HG03469 (cell line): ENCODE data around the gene COMMD3.
A peak's percentile ranks its signal among the peaks of the same experiment; 100 is the strongest.

ENCODE experiments used
- ATAC-seq: cut with Tn5 transposase; IDR thresholded peaks from one replicate; pipeline ENCODE4 v1.9.1; 2021; ENCODE audit warnings: mild to moderate bottlenecking, moderate library complexity, moderate number of reproducible peaks; ENCODE audit not compliant: unreplicated experiment

The COMMD3 gene

GRCh38 chr10:22365233-22365632 is 49.0 kb downstream of the COMMD3 start:
- ATAC-seq, result peak; percentile 55

- no peak for ATAC-seq
These were observed 49.7 kb downstream of the COMMD3 start for GRCh38 chr10:22365644-22366434.

- ATAC-seq, result no peak
These were observed 50.2 kb downstream of the COMMD3 start for GRCh38 chr10:22366435-22366703.

DNA sequence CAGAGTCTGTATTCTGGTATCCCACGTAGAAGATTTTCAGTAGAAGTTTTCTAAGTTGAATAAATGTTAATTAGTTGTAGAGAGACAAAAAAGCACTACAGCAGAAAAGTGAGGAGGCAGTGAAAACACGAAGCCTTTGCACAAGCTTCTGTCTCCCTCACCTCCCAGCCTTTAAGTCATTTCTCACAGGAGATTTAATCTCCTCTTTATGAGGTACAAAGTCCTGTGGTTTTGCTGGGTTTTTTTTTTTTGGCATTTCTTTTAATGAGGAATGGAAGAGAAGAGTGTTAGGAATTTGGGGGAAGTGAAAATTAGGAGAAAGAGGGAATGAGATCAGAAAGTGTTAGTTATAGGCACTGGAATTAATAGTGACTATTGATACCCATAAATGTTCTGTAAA is 50.6 kb downstream of the COMMD3 start:
- no peak for ATAC-seq

- no peak for ATAC-seq
These were observed 51.3 kb downstream of the COMMD3 start for GRCh38 chr10:22367471-22367870.

GRCh38 chr10:22368402-22368801 is 52.2 kb downstream of the COMMD3 start:
- no peak for ATAC-seq

DNA sequence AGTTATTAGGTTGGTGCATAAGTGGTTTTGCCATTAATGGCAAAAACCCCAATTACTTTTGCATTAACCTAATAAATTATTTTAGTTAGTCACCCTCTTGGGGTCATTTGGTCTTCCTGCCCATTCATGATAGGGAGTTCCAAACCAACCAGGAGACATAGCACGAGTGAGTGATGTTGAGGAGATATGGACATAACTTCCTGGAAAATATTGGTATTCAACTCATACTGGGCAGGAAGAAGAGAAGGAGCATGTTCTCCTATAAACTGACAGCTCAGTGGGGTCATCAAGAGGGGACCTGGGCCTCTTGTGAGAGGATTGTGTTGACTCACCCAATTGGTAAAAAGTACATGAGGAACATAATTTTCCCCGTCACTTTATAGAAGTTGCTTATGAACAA is 52.8 kb downstream of the COMMD3 start:
- no peak for ATAC-seq

GRCh38 chr10:22369434-22370072 is 53.4 kb downstream of the COMMD3 start:
- ATAC-seq, result peak; percentile 49
